GM10266 (cell line): ENCODE results near the gene ARHGAP25.

Experiments
- DNase-seq: peaks from one replicate; pipeline ENCODE4 v3.0.0; 2012; ENCODE audit errors: extremely low spot score
- TF ChIP-seq, protein P1 (sequence below): IDR thresholded peaks from 2 replicates; pipeline ENCODE4 v1.5.1; 2012; ENCODE audit warnings: mild to moderate bottlenecking, low read depth; ENCODE audit not compliant: control insufficient read depth, insufficient read depth; ENCODE audit errors: missing control alignments

The ARHGAP25 gene

DNA sequence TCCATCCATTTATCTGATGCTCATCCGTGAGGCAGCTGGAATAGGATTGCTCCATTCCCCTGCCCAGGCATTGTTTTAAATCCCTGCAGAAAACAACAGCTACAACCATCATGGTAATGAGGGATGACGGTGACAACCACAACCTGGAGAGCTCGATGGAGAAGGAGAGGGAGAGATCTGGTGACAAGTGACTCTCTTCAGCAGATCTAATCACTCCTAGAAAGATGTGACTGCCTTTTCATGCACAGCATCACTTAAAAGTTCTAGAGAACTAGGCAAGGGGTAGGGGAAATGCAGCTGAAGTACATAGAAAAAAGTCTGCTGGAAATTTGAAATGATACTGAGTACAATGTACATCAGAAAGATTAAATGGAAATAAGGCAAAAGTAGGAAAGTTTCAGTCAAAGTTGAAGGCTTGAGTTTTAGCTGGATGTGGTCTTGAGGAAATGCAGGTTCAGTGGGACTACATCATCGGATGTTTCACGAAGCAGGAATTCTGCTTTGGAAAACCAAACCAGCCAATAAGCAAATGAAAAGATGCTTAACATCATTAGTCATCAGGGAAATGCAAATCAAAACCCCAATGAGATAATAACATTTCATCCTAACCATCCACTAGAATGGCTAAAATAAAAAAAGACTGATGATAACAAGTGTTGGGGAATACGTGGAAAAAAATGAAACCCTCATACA, 6.8 kb upstream of the ARHGAP25 start:
- TF ChIP-seq, protein P1, sequence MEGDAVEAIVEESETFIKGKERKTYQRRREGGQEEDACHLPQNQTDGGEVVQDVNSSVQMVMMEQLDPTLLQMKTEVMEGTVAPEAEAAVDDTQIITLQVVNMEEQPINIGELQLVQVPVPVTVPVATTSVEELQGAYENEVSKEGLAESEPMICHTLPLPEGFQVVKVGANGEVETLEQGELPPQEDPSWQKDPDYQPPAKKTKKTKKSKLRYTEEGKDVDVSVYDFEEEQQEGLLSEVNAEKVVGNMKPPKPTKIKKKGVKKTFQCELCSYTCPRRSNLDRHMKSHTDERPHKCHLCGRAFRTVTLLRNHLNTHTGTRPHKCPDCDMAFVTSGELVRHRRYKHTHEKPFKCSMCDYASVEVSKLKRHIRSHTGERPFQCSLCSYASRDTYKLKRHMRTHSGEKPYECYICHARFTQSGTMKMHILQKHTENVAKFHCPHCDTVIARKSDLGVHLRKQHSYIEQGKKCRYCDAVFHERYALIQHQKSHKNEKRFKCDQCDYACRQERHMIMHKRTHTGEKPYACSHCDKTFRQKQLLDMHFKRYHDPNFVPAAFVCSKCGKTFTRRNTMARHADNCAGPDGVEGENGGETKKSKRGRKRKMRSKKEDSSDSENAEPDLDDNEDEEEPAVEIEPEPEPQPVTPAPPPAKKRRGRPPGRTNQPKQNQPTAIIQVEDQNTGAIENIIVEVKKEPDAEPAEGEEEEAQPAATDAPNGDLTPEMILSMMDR = no peak
- DNase-seq = no peak

DNA sequence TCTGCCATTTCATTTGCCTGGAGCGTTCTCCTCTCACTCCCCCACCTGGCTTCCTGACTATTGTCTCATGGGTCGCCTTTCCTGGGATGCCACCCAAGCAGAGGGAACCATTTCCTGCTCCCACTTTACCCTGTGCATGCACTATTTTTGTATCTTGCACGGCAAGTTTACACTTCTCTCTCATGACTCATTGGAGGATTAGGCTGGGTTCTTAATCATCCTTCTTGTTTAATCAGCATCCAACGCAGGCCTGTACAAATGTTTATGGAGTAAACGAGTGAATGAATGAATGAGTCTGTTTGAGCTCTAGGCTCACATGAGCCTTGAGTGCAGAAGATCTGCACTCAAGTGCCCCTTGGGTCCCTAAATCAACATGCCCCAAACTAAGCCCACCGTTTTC, 3.8 kb upstream of the ARHGAP25 start:
- no peak for DNase-seq
- TF ChIP-seq, protein P1 = no peak

DNA sequence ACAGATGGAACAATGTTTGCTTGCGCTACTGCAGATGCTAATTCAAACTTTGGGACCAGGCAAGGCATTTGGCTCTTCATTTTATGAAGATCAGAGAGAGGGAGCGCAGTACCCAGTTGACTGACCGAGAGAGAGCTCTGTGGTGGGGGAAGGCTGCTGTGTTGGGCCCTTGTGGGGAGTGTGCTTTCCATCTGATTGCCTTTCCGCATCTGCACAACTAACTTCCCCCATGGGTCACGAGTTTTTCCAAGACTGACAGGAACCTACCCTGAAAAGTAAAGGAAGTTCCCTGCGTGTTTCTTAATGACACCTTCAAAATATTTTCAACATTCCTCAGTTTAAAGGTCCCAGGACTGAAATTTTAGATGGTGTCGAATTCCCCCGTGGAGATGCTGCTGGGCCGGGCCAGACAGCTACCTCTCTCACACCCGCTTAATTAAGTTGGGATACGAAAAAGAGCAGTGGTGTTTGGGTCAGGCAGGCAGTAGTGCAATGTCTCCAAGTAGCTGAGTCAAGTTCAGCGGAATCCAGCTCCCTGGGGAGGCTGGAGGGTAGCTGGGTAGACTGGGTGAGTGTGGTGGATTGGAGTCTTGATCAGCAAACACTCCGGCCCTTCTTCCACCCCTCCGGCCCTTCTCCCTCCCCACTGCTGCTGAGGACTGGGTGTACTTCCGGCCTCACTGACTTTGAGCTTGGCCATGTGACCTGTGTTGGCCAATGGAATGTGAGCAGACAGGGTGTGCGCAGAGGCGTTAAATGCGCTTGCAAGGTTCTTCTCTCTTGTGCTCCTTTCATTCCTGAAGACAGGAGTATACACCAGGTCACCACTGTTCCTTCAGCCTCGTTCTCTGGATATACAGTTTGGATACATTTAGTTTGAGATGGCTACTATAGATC, 2.3 kb upstream of the ARHGAP25 start:
- TF ChIP-seq, protein P1 = no peak
- no peak for DNase-seq

DNA sequence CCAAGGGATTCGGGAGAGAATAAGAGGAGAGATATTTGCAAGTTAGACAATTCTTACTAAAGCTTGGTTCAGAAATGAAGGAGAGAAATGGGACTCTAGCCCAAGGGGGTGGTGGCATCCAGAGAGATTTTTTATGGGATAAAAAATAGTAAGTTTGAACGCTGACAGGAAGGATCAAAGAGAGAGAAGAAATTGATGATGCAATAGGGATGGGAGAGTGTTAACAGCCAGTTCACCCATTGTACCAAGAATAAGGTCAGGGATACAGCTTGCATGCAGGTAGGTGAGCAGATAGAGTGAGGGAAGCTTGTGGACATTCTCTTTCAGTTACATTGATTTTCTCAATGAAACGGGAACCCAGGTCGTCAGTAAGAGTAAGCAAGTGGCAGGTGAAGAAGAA, 1.2 kb upstream of the ARHGAP25 start:
- TF ChIP-seq, protein P1 = no peak
- DNase-seq = no peak

DNA sequence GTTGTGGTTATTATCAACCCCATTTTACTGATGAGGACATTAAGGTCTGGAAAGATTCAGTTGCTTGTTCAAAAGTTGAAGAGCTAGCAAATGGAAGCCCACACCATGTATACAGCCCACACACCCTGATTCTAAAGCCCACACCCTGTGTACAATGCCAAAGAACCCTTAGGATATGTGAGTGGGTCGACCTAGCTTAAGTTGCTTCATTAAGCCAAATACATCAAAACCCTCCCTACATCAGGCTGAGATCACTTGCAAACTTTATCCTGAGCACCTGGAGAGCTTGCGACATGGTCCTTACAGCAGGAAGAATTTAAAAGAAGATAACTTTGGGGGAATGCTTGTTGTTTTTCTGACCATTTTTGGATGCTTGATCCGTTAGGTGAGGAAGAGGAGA, 435 bp upstream of the ARHGAP25 start:
- TF ChIP-seq, protein P1 = no peak
- DNase-seq = no peak

DNA sequence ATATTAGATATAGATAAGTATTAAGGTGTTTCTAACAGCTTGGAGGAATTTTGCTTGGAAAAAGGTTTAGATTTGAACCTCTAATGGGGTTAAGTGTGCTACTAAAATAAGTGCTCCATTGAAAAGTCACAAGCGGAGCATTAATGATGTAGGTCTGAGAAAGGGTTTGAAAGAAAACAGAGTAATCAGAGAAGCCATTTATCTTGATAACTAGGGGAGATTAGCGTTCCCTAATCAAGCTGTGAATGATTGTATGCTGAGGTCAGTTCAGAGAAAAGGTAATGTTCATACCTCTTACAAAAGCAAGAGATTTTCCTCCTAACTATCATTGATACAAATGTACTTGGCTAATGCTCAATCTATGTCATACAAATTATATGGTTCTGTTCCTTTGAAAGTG, 1.5 kb downstream of the ARHGAP25 start:
- DNase-seq = no peak
- TF ChIP-seq, protein P1 = no peak

DNA sequence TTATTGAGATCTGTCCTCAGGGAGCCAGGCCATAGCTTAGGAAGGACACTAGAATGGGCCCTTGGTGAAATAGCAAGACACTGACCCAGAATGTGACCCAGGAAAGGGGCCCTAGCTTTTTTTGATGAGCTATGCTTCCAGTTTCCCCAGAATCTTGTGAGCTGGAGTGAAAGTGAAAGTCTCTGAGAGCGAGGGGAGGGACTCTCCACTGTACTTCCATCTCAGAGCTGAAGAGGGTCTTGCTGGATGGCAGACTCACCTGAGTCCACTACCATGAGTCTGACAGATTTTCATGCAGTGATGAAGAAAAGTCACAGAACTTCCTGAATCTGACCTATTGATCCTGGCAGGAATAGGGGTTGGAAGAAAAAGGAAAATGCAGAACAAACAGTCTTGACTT, 3.1 kb downstream of the ARHGAP25 start:
- DNase-seq = peak; percentile 45
- TF ChIP-seq, protein P1 = no peak
